Fibroblast of lung (primary cell): ENCODE results near the gene AR.

ENCODE experiments used
- EZH2 ChIP-seq: IDR thresholded peaks from 2 replicates; pipeline ENCODE4 v1.5.1; 2012; ENCODE audit warnings: low read length, control low read depth, mild to moderate bottlenecking; ENCODE audit errors: missing control alignments
- TF ChIP-seq, protein P1 (sequence below), 2 donors: IDR thresholded peaks in 1 of 2; conservative IDR thresholded peaks in 1 of 2; 1 replicate in 1 of 2; 2 replicates in 1 of 2; pipeline ENCODE4 v1.5.1; 2011 to 2012; ENCODE audit warnings: low read length in 2 of 2, control low read depth in 1 of 2, inconsistent platforms in 1 of 2, low read depth in 1 of 2, mild to moderate bottlenecking in 1 of 2

- TF ChIP-seq, protein P1, sequence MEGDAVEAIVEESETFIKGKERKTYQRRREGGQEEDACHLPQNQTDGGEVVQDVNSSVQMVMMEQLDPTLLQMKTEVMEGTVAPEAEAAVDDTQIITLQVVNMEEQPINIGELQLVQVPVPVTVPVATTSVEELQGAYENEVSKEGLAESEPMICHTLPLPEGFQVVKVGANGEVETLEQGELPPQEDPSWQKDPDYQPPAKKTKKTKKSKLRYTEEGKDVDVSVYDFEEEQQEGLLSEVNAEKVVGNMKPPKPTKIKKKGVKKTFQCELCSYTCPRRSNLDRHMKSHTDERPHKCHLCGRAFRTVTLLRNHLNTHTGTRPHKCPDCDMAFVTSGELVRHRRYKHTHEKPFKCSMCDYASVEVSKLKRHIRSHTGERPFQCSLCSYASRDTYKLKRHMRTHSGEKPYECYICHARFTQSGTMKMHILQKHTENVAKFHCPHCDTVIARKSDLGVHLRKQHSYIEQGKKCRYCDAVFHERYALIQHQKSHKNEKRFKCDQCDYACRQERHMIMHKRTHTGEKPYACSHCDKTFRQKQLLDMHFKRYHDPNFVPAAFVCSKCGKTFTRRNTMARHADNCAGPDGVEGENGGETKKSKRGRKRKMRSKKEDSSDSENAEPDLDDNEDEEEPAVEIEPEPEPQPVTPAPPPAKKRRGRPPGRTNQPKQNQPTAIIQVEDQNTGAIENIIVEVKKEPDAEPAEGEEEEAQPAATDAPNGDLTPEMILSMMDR (conservative IDR thresholded peaks at IDR 0.05 in 1 of 2, IDR thresholded peaks at IDR 0.05 in 1 of 2; ENCODE audit: low read depth in 1 of 2, low read length in 2 of 2): no peak
- TF ChIP-seq EZH2: no peak
These were observed 186.5 kb downstream of the AR start for GRCh38 chrX:67730296-67730695.
